Smooth muscle cell (in vitro differentiated cells): ENCODE measurements around the gene KCNK6. TPM values are rescaled to one million over a fixed set of nuclear protein-coding genes. Genes with fewer than 3 reads are reported as not detected.

Source experiments
- DNase-seq: peaks from one replicate; lab custom pipeline; 2025; ENCODE audit not compliant: unreplicated experiment; lab: John Stamatoyannopoulos, UW
- H2AFZ ChIP-seq: fragments of 200-600 bp; sonication (generic); 2 replicates; pipeline ENCODE4 v1.6.0; 2016; ENCODE audit warnings: antibody characterized with exemption, low read depth, mild to moderate bottlenecking
- H3F3A ChIP-seq: fragments of 200-600 bp; sonication (generic); 2 replicates; pipeline ENCODE4 v1.6.0; 2017; ENCODE audit warnings: antibody characterized with exemption, low read depth
- H3K27ac ChIP-seq: fragments of 200-600 bp; sonication (generic); 2 replicates; pipeline ENCODE4 v1.5.1; 2016; ENCODE audit warnings: low read depth, mild to moderate bottlenecking
- H3K27me3 ChIP-seq: fragments of 200-600 bp; sonication (generic); 2 replicates; pipeline ENCODE4 v1.6.1; 2016; ENCODE audit warnings: low read depth, mild to moderate bottlenecking
- H3K36me3 ChIP-seq: fragments of 200-600 bp; sonication (generic); 2 replicates; pipeline ENCODE4 v1.5.1; 2016; ENCODE audit warnings: low read depth
- H3K4me1 ChIP-seq: fragments of 200-600 bp; sonication (generic); 2 replicates; pipeline ENCODE4 v1.5.1; 2016; ENCODE audit warnings: low read depth
- H3K4me2 ChIP-seq: fragments of 200-600 bp; sonication (generic); 2 replicates; pipeline ENCODE4 v1.6.0; 2016; ENCODE audit warnings: mild to moderate bottlenecking
- H3K4me3 ChIP-seq: fragments of 200-600 bp; sonication (generic); 2 replicates; pipeline ENCODE4 v1.5.1; 2016; ENCODE audit warnings: mild to moderate bottlenecking
- H3K79me2 ChIP-seq: fragments of 200-600 bp; sonication (generic); 2 replicates; pipeline ENCODE4 v1.6.0; 2016; ENCODE audit warnings: low read depth, mild to moderate bottlenecking
- H3K9ac ChIP-seq: fragments of 200-600 bp; sonication (generic); 2 replicates; pipeline ENCODE4 v1.6.0; 2016; ENCODE audit warnings: low read depth
- H3K9me3 ChIP-seq: fragments of 200-600 bp; sonication (generic); replicated peaks from 2 replicates; pipeline ENCODE4 v1.5.1; 2016; ENCODE audit warnings: low read depth
- H4K20me1 ChIP-seq: fragments of 200-600 bp; sonication (generic); 2 replicates; pipeline ENCODE4 v1.6.0; 2016; ENCODE audit warnings: low read depth
- CTCF ChIP-seq: fragments of 200-600 bp; sonication (generic); IDR thresholded peaks from 2 replicates; pipeline ENCODE4 v1.5.1; 2017; ENCODE audit warnings: borderline replicate concordance, mild to moderate bottlenecking, antibody characterized with exemption; ENCODE audit not compliant: insufficient read depth, poor library complexity, severe bottlenecking
- WGBS: methylation state at CpG from one replicate; pipeline ENCODE4 v1.1.7; 2016; ENCODE audit warnings: low lambda C conversion rate; 5-methylcytosine and 5-hydroxymethylcytosine counted together
- polyA plus RNA-seq: library from polyadenylated mRNA; unstranded; fragments of >200 nt; fragmentation: Nextera tagmentation; extraction: Ambion mirVana; gene quantifications from 2 replicates; pipeline ENCODE4 v1.2.1, GENCODE V29; 2016
- total RNA-seq: library from RNA; depleted of rRNA; stranded (reverse); fragments of >200 nt; gene quantifications from 2 replicates; pipeline ENCODE4 v1.2.3, GENCODE V29; 2014

KCNK6 gene
- total and polyA plus RNA-seq, 2 experiments from 2014 or later: 6.5 to 12.6 TPM

GRCh38 chr19:38346837-38347236 is 27.2 kb downstream of the KCNK6 start:
- H3K9me3 ChIP-seq: no peaks in the 10 kb centered on the region
- DNase-seq: no peak
- no peak overlapping the region for H3K4me3 ChIP-seq
- H3K27ac ChIP-seq: no peak overlapping the region
- no peaks in the 10 kb centered on the region for H3K4me1 ChIP-seq
- no peak for TF ChIP-seq CTCF
- no peaks in the 10 kb centered on the region for H3F3A ChIP-seq
- H4K20me1 ChIP-seq: no peaks in the 10 kb centered on the region
- no peaks in the 10 kb centered on the region for H3K36me3 ChIP-seq
- H3K27me3 ChIP-seq: no peaks in the 10 kb centered on the region
- H3K9ac ChIP-seq: no peak overlapping the region
- no peaks in the 10 kb centered on the region for H3K79me2 ChIP-seq
- H2AFZ ChIP-seq: no peak overlapping the region
- H3K4me2 ChIP-seq: no peak overlapping the region
- 77% methylated on average over 4 of the region's 4 CpGs for whole genome bisulfite sequencing

- Histone ChIP-seq H3K79me2 (no peaks in the 10 kb centered on the region), H4K20me1 (no peaks in the 10 kb centered on the region), H3K4me2 (no peak overlapping the region), H3K36me3 (no peaks in the 10 kb centered on the region), H3K9me3 (no peaks in the 10 kb centered on the region), H3K9ac (no peak overlapping the region), H3K4me3 (no peak overlapping the region), H3K27ac (no peak overlapping the region), H3F3A (no peaks in the 10 kb centered on the region), H3K4me1 (no peaks in the 10 kb centered on the region), H2AFZ (no peak overlapping the region), H3K27me3 (no peaks in the 10 kb centered on the region)
- WGBS: 89% methylated on average over 3 of the region's 3 CpGs
- no peak for DNase-seq
- no peak for TF ChIP-seq CTCF
Observed at GRCh38 chr19:38350883-38351282, 31.2 kb downstream of the KCNK6 start.

- Histone ChIP-seq H3K9me3 (no peaks in the 10 kb centered on the region), H3F3A (no peaks in the 10 kb centered on the region), H3K79me2 (no peaks in the 10 kb centered on the region), H3K27ac (no peak overlapping the region), H3K4me1 (no peaks in the 10 kb centered on the region), H3K4me3 (no peak overlapping the region), H3K4me2 (no peak overlapping the region), H4K20me1 (no peaks in the 10 kb centered on the region), H3K27me3 (peaks cover 3% of the 10 kb centered on the region), H3K36me3 (no peaks in the 10 kb centered on the region), H2AFZ (no peak overlapping the region), H3K9ac (no peak overlapping the region)
- 84% methylated on average over 9 of the region's 9 CpGs for WGBS
- no peak for TF ChIP-seq CTCF
- DNase-seq: no peak
Observed at GRCh38 chr19:38351865-38352395, 32.3 kb downstream of the KCNK6 start.

GRCh38 chr19:38352611-38353010 is 33.0 kb downstream of the KCNK6 start:
- 92% methylated on average over 6 of the region's 8 CpGs for WGBS
- Histone ChIP-seq H4K20me1 (no peaks in the 10 kb centered on the region), H3F3A (no peaks in the 10 kb centered on the region), H3K27me3 (peaks cover 7% of the 10 kb centered on the region), H3K79me2 (no peaks in the 10 kb centered on the region), H3K4me1 (no peaks in the 10 kb centered on the region), H3K4me3 (no peak overlapping the region), H3K27ac (no peak overlapping the region), H2AFZ (no peak overlapping the region), H3K4me2 (no peak overlapping the region), H3K36me3 (no peaks in the 10 kb centered on the region), H3K9ac (no peak overlapping the region), H3K9me3 (no peaks in the 10 kb centered on the region)
- DNase-seq: no peak
- TF ChIP-seq CTCF: no peak
